Glutamatergic neuron (in vitro differentiated cells): ENCODE measurements around the gene TNFRSF25. TPM values are rescaled to one million over a fixed set of nuclear protein-coding genes. Genes with fewer than 3 reads are reported as not detected.
A peak's percentile ranks its signal among the peaks of the same experiment; 100 is the strongest.
"Not testable (repeated sequence)": the region's sequence is repeated elsewhere in the genome, so short reads cannot be mapped to it uniquely, and the experiment has no call there.

Source experiments
- DNase-seq: peaks from one replicate; pipeline ENCODE4 v3.0.0; 2022
- H3K27ac Mint-ChIP-seq: one replicate; pipeline ENCODE4 v1.8.0; 2020; ENCODE audit warnings: mild to moderate bottlenecking, mixed read lengths, inconsistent platforms; ENCODE audit not compliant: unreplicated experiment
- H3K27me3 Mint-ChIP-seq: one replicate; pipeline ENCODE4 v1.8.0; 2020; ENCODE audit warnings: mild to moderate bottlenecking, moderate library complexity, mixed read lengths, inconsistent platforms; ENCODE audit not compliant: unreplicated experiment
- H3K36me3 Mint-ChIP-seq: one replicate; pipeline ENCODE4 v1.8.0; 2020; ENCODE audit warnings: mild to moderate bottlenecking, mixed read lengths, inconsistent platforms; ENCODE audit not compliant: unreplicated experiment
- H3K4me1 Mint-ChIP-seq: one replicate; pipeline ENCODE4 v1.8.0; 2020; ENCODE audit warnings: mild to moderate bottlenecking, low read depth, mixed read lengths, inconsistent platforms; ENCODE audit not compliant: unreplicated experiment
- H3K4me3 Mint-ChIP-seq: one replicate; pipeline ENCODE4 v1.8.0; 2020; ENCODE audit warnings: mild to moderate bottlenecking, mixed read lengths, inconsistent platforms; ENCODE audit not compliant: unreplicated experiment
- H3K9me3 Mint-ChIP-seq: one replicate; pipeline ENCODE4 v1.8.0; 2020; ENCODE audit warnings: mild to moderate bottlenecking, moderate library complexity, mixed read lengths, inconsistent platforms; ENCODE audit not compliant: unreplicated experiment
- CTCF ChIP-seq: fragments of 200-600 bp; sonication (generic); IDR thresholded peaks from one replicate; pipeline ENCODE4 v1.5.0; 2021; ENCODE audit not compliant: partially characterized antibody, unreplicated experiment
- total RNA-seq: library from RNA; stranded (reverse); fragmentation: NEBNext Ultra II Directional; extraction: Animal tissue kit (Norgen Biotek cat#: 25700); gene quantifications from one replicate; pipeline ENCODE4 v1.2.1, GENCODE V29; 2021; ENCODE audit not compliant: unreplicated experiment

The TNFRSF25 gene
- total RNA-seq, 1 donor from 2014 or later = 47.5 TPM

DNA sequence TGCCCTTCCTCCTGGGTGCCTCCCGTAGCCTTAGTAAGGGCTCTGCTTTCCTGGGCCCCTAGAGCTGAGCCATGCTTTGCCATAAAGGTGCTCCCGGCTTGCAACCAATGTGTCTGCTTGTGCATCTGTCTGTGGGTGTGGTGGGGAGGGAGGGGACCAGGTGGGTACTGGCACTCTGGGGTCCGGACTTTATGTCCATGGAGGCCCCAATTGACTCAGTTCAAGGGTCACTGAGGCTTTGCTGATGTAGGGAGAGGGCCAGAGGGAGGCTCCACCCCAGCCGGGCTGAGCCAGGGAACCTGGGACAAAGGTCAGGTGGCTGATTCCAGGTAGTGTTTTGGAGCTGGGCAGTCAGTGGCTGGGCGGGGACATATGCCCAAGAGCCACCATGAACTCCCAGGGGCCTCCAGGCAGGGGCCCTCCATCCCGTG is 15.0 kb downstream of the TNFRSF25 start:
- H3K4me3 Mint-ChIP-seq = no peak overlapping the region
- H3K27me3 Mint-ChIP-seq = peaks cover 21% of the 10 kb centered on the region
- peaks cover 10% of the 10 kb centered on the region for H3K4me1 Mint-ChIP-seq
- H3K36me3 Mint-ChIP-seq = no peaks in the 10 kb centered on the region
- DNase-seq = no peak
- no peak for TF ChIP-seq CTCF
- H3K9me3 Mint-ChIP-seq = no peaks in the 10 kb centered on the region
- H3K27ac Mint-ChIP-seq = no peak overlapping the region

DNA sequence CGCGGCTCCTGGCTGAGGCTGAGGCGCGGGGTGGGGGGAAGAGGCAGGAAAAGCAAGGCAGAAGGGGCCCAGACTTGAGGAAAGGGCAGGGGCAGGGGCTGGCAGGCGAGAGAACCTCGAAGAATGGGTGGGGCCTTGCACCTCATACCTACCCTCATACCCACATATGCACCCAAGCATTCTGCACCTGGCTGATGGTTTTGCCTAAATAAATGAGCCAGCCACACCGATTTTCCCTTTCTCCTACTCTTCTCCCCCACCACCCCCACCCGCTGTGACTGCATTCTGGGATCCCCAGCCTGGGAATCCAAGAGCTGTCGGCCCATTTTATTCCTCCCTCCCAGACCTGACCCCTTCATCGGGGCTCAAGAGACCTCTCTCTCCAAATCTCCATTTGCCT is 15.5 kb downstream of the TNFRSF25 start:
- Mint-ChIP-seq H3K27me3 (peaks cover 19% of the 10 kb centered on the region), H3K4me1 (peaks cover 10% of the 10 kb centered on the region)
- H3K4me3 Mint-ChIP-seq, H3K9me3 Mint-ChIP-seq, H3K36me3 Mint-ChIP-seq, DNase-seq, H3K27ac Mint-ChIP-seq: not testable (repeated sequence)

- Mint-ChIP-seq H3K36me3 (no peaks in the 10 kb centered on the region), H3K9me3 (no peaks in the 10 kb centered on the region), H3K27ac (peak overlapping the region; percentile 22), H3K4me3 (no peak overlapping the region), H3K4me1 (peaks cover 11% of the 10 kb centered on the region), H3K27me3 (peaks cover 21% of the 10 kb centered on the region)
- no peak for TF ChIP-seq CTCF
- no peak for DNase-seq
These were observed 15.9 kb downstream of the TNFRSF25 start for GRCh38 chr1:6450005-6450450.

DNA sequence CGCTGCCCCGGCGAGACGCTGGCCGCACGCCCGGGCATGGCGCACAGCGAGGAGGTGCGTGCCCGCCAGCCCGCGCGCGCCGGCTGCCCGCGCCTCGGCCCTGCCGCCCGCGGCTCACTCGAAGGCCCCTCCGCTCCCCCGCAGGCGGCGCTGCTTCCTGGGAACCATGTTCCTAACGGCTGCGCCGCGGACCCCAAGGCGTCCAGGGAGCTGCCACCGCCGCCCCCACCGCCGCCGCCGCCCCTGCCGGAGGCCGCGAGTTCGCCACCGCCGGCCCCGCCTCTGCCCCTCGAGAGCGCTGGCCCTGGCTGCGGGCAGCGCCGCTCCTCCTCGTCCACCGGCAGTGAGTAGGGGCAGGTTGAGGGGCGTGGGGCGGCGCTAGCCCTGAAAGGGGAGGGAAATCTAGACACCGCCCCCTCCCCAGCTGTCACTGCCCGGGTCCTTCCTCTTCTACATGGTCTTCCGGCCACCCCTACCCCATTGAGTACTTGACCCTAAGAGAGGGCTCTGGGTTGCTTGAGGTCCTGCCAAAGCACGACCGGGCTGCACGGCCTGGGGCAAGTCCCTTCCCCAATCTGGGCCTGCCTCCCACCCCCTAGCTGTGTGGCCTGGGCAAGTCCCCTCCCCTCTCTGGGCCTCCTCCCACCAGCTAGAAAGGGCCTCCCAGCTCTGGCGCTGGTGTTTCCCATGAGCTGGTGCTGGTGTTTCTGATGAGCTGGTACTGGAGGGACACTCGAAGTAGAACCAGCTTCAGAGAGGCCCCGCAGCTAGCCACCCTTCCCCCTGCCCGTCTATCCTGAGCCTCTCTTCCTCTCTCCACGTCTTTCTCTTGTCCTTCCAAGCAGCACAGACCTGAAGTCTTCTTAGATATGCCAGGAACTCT is 17.0 kb downstream of the TNFRSF25 start:
- H3K27ac Mint-ChIP-seq = no peak overlapping the region
- no peaks in the 10 kb centered on the region for H3K36me3 Mint-ChIP-seq
- DNase-seq = peak; percentile 75
- peaks cover 16% of the 10 kb centered on the region for H3K4me1 Mint-ChIP-seq
- H3K4me3 Mint-ChIP-seq = peak overlapping the region; percentile 63
- no peak for TF ChIP-seq CTCF
- peaks cover 25% of the 10 kb centered on the region for H3K27me3 Mint-ChIP-seq
- H3K9me3 Mint-ChIP-seq = peaks cover 3% of the 10 kb centered on the region

DNA sequence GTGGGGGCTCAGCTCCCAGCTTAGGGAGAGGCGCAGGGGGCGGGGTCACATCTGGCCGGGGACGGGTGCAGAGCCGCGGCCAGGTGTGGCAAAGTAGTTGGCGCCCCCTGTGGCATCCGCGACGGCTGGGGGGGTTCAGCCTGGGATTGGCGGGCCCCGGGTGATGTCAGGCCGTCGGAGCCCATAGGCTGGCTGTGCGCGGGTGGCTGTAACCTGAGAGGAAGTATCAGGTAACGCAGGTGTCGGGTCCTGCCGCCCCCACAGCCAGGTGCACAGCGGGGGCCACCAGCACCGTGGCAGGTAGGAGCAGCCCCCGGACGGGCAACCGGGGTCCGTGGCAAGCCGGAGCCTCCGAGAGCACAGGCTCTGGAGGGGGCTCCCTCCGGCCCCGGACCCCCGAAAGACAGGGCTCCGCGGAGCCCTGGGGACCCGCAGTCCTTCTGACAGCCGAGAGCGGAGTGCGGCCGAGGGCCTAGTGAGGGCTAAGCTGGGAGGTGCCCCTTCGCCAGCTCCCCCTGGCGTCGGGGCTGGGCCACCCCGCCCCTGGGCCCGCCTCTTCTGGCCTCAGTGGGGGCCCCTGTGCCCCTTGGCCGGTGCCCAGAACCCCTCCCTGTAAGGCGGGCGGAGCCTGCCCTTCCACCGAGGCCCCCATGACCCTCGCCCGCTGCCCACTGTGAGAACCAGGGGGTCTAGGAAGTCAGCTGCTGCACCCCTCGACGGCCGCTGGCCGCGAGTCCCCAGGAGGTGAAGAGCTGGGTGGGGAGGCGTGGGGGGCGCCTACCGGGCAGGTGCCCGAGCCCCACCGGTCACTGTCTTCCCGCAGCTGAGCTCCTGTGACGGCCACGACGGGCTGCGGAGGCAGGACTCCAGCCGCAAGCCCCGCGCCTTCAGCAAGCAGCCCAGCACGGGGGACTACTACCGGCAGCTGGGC is 17.9 kb downstream of the TNFRSF25 start:
- TF ChIP-seq CTCF = peak; percentile 34
- Mint-ChIP-seq H3K27me3 (peaks cover 20% of the 10 kb centered on the region), H3K4me1 (peaks cover 11% of the 10 kb centered on the region), H3K27ac (no peak overlapping the region), H3K36me3 (no peaks in the 10 kb centered on the region), H3K9me3 (peaks cover 3% of the 10 kb centered on the region), H3K4me3 (no peak overlapping the region)
- DNase-seq = no peak
